Gastrocnemius medialis (tissue), 4 donors: ENCODE measurements around the gene KLHL12. TPM values are rescaled to one million over a fixed set of nuclear protein-coding genes. Genes with fewer than 3 reads are reported as not detected.
"Not testable (repeated sequence)": the region's sequence is repeated elsewhere in the genome, so short reads cannot be mapped to it uniquely, and the experiment has no call there.

Source experiments
- ATAC-seq, 2 donors: fragments of 150-250 bp; one replicate each; pipeline ENCODE4 v1.9.1; 2016
- DNase-seq, 2 donors: peaks; one replicate each; pipeline ENCODE4 v3.0.0-alpha.2; 2019
- H3K27ac ChIP-seq, 4 donors: fragments of 200-600 bp; sonication (generic); 1 replicate in 1 of 4; 2 replicates in 3 of 4; pipeline ENCODE4 v1.5.1; 2016 to 2018; ENCODE audit warnings: mild to moderate bottlenecking in 2 of 4, moderate library complexity in 1 of 4
- H3K27me3 ChIP-seq, 3 donors: fragments of 200-600 bp; sonication (generic) in 2 of 3; 1 replicate in 1 of 3; 2 replicates in 2 of 3; pipeline versions ENCODE4 v1.5.1 to v1.6.0; 2016 to 2019; ENCODE audit warnings: mild to moderate bottlenecking in 1 of 3, moderate library complexity in 1 of 3
- H3K36me3 ChIP-seq, 2 donors: fragments of 200-600 bp; sonication (generic) in 1 of 2; one replicate each; pipeline ENCODE4 v1.5.1; 2017 to 2018
- H3K4me1 ChIP-seq, 2 donors: fragments of 200-600 bp; sonication (generic) in 1 of 2; one replicate each; pipeline ENCODE4 v1.5.1; 2016 to 2017; ENCODE audit warnings: mild to moderate bottlenecking in 2 of 2
- H3K4me3 ChIP-seq, 4 donors: fragments of 200-600 bp; sonication (generic) in 3 of 4; 1 replicate in 1 of 4; 2 replicates in 3 of 4; pipeline ENCODE4 v1.5.1; 2016 to 2019; ENCODE audit warnings: mild to moderate bottlenecking in 2 of 4
- H3K9me3 ChIP-seq, 3 donors: fragments of 200-600 bp; sonication (generic) in 2 of 3; 1 replicate in 1 of 3; 2 replicates in 2 of 3; pipeline ENCODE4 v1.5.1; 2016 to 2019
- CTCF ChIP-seq, 5 experiments: fragments of 450-650 bp in 3 of 5; fragments of 200-600 bp in 2 of 5; sonication (generic) in 2 of 5; IDR thresholded peaks in 4 of 5; conservative IDR thresholded peaks in 1 of 5; 1 replicate in 4 of 5; 2 replicates in 1 of 5; pipeline ENCODE4 v1.5.1; 2016 to 2019; ENCODE audit warnings: antibody characterized with exemption in 5 of 5, mild to moderate bottlenecking in 3 of 5, moderate library complexity in 3 of 5
- POLR2A ChIP-seq, 2 donors: fragments of 450-650 bp; IDR thresholded peaks; one replicate each; pipeline ENCODE4 v1.6.1; 2017; ENCODE audit warnings: antibody characterized with exemption in 2 of 2, mild to moderate bottlenecking in 2 of 2, moderate library complexity in 2 of 2
- in situ Hi-C, 4 donors: fragments of 200-750 bp; cut with MboI; loops; one replicate each; pipeline versions ENCODE4 v1.15.0 to v1.8.0; 2017; ENCODE audit warnings: low sequenced_read_pairs in 4 of 4
- intact Hi-C: fragments of 100-400 bp; cut with DNase I; formaldehyde crosslinking; loops from one replicate; pipeline ENCODE4 v1.15.1; 2023; ENCODE audit warnings: low total_unique reads
- total RNA-seq, 4 donors: library from RNA; depleted of rRNA; stranded (reverse); fragments of >200 nt; gene quantifications; one replicate each; pipeline versions ENCODE4 v1.1.0 to v1.2.3, GENCODE V29; 2016

Gene KLHL12
- total RNA-seq, 4 donors from 2014 or later = 12.1 to 24.0 (median 12.6) TPM

GRCh38 chr1:202932476-202932875 lies 5.4 kb upstream of the KLHL12 start:
- in situ Hi-C loops = loop anchor here in 1 of 4 donors (10.0 kb wide), 1 partner anchor 62 kb away; no protein-coding TSS in a partner anchor
- Histone ChIP-seq H3K4me1 (no peaks in the 10 kb centered on the region), H3K4me3 (no peak overlapping the region), H3K27ac (no peak overlapping the region), H3K36me3 (no peaks in the 10 kb centered on the region), H3K9me3 (peaks cover 0 to 3% (median 0%) of the 10 kb centered on the region in 3 donors), H3K27me3 (no peaks in the 10 kb centered on the region)
- intact Hi-C loops = no loop called here
- ATAC-seq (no peak), DNase-seq (no peak)
- TF ChIP-seq CTCF (IDR thresholded peaks at IDR 0.05 in 4 of 5, conservative IDR thresholded peaks at IDR 0.05 in 1 of 5) (no peak), POLR2A (IDR thresholded peaks at IDR 0.05) (no peak)

- Histone ChIP-seq H3K4me3 (no peak overlapping the region), H3K4me1 (peaks cover 14 to 33% of the 10 kb centered on the region in 2 donors), H3K27ac (no peak overlapping the region), H3K27me3 (no peaks in the 10 kb centered on the region), H3K9me3 (no peaks in the 10 kb centered on the region), H3K36me3 (peaks cover 0 to 16% of the 10 kb centered on the region in 2 donors)
- ATAC-seq (no peak), DNase-seq (no peak)
- TF ChIP-seq CTCF (IDR thresholded peaks at IDR 0.05 in 4 of 5, conservative IDR thresholded peaks at IDR 0.05 in 1 of 5) = no peak
- TF ChIP-seq POLR2A (IDR thresholded peaks at IDR 0.05) = no peak
- intact Hi-C loops (no loop called here), in situ Hi-C loops (no loop called here)
Measured at GRCh38 chr1:202923533-202923932, 3.5 kb downstream of the KLHL12 start.

GRCh38 chr1:202919615-202920014 lies 7.4 kb downstream of the KLHL12 start:
- TF ChIP-seq POLR2A (IDR thresholded peaks at IDR 0.05) (no peak), CTCF (IDR thresholded peaks at IDR 0.05 in 4 of 5, conservative IDR thresholded peaks at IDR 0.05 in 1 of 5) (no peak)
- H3K27ac ChIP-seq = no peak overlapping the region
- intact Hi-C loops (no loop called here), in situ Hi-C loops (no loop called here)
- no peak overlapping the region for H3K4me3 ChIP-seq
- DNase-seq (no peak), ATAC-seq (no peak)
- no peaks in the 10 kb centered on the region for H3K27me3 ChIP-seq
- no peaks in the 10 kb centered on the region for H3K9me3 ChIP-seq
- H3K4me1 ChIP-seq = peaks cover 0 to 20% of the 10 kb centered on the region in 2 donors
- H3K36me3 ChIP-seq = peaks cover 4 to 51% of the 10 kb centered on the region in 2 donors

- no peaks in the 10 kb centered on the region for H3K27me3 ChIP-seq
- no peak for TF ChIP-seq CTCF (IDR thresholded peaks at IDR 0.05 in 4 of 5, conservative IDR thresholded peaks at IDR 0.05 in 1 of 5)
- TF ChIP-seq POLR2A (IDR thresholded peaks at IDR 0.05) = no peak
- no peaks in the 10 kb centered on the region for H3K9me3 ChIP-seq
- in situ Hi-C loops = no loop called here
- peaks cover 4 to 79% of the 10 kb centered on the region in 2 donors for H3K36me3 ChIP-seq
- intact Hi-C loops = no loop called here
- no peaks in the 10 kb centered on the region for H3K4me1 ChIP-seq
- H3K27ac ChIP-seq = no peak overlapping the region
- DNase-seq (no peak), ATAC-seq (no peak)
- H3K4me3 ChIP-seq = no peak overlapping the region
Measured at GRCh38 chr1:202915146-202915545, 11.9 kb downstream of the KLHL12 start.

GRCh38 chr1:202912476-202912875 lies 14.6 kb downstream of the KLHL12 start:
- H3K4me3 ChIP-seq, H3K4me1 ChIP-seq, H3K9me3 ChIP-seq, DNase-seq, H3K27me3 ChIP-seq, H3K27ac ChIP-seq, ATAC-seq, intact Hi-C loops, in situ Hi-C loops: not testable (repeated sequence)
- peaks cover 2 to 90% of the 10 kb centered on the region in 2 donors for H3K36me3 ChIP-seq
